Measurements from ENCODE around the gene ITGA11. TPM values are rescaled to one million over a fixed set of nuclear protein-coding genes. Genes with fewer than 3 reads are reported as not detected.

The ITGA11 gene
- polyA plus RNA-seq, 3 donors, result 3.1 to 4.4 (median 3.4) TPM

DNA sequence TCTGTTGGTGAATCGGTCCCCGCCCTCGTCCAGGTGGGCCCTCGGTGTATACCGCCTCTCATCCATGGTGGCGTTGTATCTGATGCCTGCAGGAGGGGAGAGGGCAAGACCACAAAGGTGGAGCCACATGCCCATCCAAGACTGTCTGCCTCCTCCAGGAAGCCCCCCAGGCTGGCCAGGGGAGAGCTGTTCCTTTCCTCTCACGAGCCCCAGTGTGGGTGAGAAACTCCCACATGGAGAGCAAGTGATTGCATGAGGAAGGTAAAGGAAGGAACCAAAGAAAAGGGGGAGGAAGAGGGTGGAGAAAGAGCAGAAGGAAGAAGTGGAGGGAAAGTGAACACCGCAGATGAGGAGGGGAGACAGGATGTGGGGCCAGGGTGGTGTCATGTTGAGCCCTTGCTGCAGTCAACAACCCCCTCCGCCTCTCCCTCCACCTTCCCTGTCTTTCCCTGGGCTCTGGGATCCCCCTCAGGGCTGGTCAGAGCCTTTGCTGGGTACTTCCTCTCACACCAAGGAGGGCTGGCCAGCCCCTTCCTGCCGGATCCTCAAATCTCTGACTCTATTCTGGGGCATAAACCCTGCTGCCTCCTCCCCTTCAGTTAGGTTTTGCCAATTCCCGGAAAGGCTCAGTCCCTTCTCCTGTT is 105.1 kb downstream of the ITGA11 start:
- no peak for DNase-seq (ENCODE audit: extremely low read depth in 1 of 11, low read depth in 9 of 11, low spot score in 4 of 11)

DNA sequence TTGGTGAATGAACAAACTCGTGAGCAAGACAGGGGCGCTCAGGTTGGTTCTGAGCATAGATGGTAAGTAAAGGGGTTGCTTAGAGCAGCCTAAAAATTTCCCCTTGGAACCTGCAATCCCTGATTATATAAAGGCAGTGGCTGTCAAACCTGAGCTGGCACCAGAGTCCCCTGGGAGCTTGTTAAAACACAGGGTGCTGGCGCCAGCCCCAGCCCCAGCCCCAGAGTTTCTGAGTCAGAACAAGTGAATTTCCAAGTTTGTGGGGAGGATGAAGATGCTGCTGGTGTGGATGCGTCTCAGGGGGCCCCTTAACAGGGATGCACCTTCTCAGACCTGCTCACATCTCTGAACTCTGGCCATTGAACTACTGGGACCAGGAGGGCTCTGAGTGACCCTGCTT is 106.2 kb downstream of the ITGA11 start:
- no peak for DNase-seq (ENCODE audit: extremely low read depth in 1 of 11, low read depth in 9 of 11, low spot score in 4 of 11)

DNA sequence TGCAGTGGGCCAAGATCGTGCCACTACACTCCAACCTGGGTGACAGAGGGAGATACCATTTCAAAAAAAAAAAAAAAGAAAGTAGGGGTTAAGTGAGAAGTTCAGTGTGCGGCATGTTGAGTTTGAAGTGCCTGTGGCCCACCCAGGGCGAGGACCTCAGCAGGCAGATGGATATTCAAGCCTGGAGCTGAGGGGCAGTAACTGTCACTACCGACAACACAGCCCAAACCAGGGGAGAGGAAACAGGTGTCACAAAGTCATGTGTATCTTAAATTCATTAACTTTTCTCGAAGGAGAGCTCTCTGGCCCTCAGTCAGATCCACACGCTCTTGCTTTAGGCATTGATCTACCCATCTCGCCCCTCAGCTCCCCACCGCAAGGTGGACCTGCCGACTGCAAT is 109.2 kb downstream of the ITGA11 start:
- no peak for DNase-seq (ENCODE audit: extremely low read depth in 1 of 11, low read depth in 9 of 11, low spot score in 4 of 11)

DNA sequence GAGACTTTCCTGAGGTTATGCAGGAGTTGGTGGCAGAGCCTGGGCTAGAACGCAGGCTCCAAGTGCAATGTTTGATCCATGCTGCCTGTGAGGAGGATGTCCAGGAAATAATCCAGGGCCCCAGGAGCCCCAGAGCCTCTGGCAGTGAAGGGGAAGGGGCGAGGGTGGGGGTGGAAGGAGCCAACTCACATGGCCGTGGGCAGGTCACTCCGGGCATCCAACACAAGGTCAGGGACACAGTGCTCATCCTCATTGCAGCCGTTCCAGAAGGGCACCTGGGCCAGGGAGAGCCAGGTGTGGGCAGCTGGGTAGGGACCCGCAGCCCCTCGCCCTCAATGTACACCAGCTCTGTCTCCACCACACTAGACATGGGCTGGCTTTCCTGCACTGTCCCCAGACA is 110.7 kb downstream of the ITGA11 start:
- no peak for DNase-seq (ENCODE audit: extremely low read depth in 1 of 11, low read depth in 9 of 11, low spot score in 4 of 11)

DNA sequence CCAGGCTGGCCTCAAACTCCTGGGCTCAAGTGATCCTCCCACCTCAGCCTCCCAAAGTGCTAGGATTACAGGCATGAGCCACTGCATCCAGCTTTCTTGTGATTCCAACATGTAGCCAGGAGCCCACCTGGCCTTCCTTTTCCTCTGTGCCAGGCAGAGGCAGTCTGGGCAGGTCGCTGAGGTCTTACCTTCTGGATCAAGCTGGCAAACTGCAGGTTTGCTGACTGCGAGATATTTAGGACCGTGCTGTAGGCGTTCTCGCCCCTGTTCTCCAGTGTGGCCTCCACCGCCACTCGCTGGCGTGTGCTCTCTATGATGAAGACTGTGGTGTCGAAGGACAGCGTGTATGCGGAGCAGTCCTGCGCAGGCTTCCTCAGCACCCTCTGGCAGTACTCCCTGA is 112.0 kb downstream of the ITGA11 start:
- no peak for DNase-seq (ENCODE audit: extremely low read depth in 1 of 11, low read depth in 9 of 11, low spot score in 4 of 11)

DNA sequence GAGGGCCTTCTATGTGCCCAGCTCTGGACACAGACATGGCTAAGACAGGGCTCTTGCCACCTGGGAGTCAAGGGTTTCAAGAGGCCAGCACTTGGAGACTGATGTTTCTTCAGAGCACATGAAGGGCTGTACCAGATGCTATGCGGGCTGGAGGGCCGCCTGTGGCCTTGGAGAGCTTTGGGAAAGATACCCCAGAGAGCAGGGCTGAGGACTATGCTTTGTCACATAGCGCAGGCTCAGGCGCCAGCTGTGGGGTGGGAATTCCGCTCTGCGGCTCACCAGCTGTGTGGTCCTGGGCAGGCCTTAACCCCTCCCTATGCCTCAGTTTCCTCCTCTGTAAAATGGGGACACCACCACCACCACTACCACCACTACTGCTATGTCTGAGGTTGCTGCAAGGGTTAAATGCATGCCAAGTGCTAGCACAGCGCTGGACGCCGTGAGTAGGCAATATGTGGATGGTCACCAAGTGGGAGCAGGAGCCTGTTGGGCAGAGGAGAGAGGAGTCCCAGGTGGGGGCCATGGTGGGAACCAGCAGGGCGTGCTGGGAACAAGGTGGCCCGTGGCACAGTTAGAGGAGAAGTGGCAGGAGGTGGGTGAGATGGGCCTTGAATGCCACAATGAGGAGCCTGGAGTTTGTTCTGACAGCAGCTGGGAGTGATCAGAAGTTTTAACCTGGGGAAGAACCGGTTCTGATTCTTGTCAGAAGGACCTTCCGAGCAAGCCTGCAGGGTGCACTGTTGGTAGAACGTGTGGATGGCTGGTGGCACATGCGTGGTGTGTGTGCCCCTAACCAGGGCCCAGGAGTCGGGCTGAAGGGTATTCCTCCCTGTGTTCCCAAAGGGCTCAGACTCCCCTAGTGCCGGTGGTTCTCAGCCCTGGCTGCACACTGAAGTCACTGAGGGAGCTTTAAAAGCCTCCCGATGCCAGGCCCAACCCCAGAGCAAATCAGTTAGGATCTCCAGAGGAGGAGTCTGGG is 112.7 kb downstream of the ITGA11 start:
- DNase-seq (ENCODE audit: extremely low read depth in 1 of 11, low read depth in 9 of 11, low spot score in 4 of 11), result no peak

DNA sequence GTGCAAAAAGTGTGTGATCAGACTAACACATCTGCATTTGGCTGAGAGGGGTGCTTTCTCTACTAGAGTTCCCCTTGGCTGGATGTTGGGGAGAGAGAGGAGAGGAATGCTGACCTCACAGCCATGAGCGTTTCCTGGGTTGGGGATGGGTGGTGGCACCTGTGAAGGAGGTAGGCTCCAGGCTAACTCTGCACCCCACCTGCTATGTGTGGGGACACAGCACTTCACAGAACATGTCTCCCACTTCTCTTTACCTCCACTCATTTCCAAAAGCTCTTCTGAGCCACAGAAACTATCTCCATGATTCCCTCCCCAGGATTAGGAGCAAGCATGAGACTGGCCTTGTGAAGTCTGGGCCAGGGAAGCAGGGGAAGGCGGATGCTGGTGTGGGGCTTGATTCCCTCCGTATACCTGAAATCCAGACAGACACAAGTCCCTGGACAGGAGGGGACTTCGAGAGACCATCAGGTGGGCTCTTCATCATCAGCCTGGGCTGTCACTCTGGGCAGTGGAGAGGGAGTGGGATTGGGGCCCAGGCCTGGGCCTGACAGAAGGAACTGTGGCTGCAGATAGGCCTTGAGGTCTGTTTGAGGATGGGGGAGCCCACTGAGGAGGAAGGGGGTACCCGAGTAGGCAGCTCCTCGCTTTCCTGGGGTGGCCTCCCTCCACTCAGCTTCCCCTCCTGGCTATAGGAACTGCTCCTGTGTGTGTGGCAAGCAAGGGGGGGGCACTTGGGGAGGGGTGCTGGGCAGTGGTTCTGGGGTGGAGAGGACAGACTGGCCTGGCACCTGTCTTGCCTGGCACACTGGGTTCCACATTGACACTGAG is 113.7 kb downstream of the ITGA11 start:
- DNase-seq (ENCODE audit: extremely low read depth in 1 of 11, low read depth in 9 of 11, low spot score in 4 of 11), result no peak

DNA sequence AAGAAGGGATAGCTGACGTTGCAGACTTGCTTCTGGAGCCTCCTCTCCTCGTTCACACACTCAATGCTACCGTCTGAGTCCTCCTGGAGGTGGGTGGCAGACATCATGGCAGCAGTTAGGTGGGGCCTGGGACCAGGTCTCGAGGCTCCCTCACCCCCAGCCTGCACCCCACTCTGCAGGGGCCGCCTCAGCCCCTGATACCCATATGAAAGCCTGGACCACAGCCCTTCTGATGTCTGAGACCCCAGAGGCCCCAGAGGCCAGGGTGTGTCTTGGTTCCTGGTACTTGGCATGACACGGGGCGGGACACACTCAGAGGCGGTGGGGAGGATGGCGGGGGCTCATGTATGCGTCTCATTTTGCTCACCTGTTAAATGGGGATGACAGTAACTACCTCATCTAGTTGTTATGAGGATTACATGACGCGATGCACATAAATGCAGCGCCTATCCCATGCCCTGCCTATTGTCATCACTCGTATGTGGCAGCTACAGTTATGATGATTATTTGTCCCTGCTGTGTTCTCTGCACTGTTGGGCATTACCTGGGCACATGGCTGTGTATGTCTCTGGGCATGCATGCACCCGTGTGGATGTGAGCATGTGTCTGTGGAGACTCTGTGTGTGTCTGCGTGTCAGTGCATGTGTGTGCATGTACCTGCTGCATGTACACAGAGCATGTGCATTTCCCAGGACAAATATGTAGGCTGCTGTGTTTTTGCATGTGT is 114.5 kb downstream of the ITGA11 start:
- DNase-seq (ENCODE audit: extremely low read depth in 1 of 11, low read depth in 9 of 11, low spot score in 4 of 11), result no peak

DNA sequence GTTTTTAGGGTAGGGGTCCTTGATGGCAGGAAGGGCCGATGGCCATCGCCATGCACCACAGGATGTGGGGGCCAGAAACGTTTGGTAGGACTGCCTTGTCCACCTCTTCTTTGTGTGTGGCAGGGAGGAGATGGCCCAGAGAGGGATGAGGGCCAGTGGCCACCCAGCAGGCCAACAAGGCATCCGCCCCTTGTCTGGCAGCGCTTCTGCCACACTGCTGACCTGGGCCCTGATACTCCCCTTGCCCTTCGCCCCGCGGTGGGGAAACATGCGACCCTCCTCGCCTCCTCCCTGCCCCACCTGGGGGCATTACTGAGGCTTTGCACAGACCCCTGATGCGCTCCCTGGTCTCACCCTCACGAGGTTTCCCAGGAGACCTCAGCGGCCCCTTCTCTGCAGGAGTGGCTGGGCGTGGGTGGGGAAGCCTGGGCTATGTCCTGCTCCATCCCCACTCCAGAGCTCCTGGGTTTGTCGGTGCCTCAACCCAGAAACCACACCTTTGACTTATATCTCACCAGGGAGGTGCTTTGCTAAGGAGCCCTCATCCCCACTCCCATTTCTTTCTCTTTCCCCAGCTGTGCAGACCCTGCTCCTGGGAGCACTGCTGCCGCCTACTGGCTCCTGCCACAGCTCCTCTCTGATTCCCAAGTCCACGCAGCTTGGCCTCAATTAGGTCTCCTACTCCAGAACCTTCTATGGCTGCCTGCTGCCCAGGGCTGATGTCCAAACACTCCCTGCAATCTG is 115.7 kb downstream of the ITGA11 start:
- DNase-seq (ENCODE audit: extremely low read depth in 1 of 11, low read depth in 9 of 11, low spot score in 4 of 11), result no peak

DNA sequence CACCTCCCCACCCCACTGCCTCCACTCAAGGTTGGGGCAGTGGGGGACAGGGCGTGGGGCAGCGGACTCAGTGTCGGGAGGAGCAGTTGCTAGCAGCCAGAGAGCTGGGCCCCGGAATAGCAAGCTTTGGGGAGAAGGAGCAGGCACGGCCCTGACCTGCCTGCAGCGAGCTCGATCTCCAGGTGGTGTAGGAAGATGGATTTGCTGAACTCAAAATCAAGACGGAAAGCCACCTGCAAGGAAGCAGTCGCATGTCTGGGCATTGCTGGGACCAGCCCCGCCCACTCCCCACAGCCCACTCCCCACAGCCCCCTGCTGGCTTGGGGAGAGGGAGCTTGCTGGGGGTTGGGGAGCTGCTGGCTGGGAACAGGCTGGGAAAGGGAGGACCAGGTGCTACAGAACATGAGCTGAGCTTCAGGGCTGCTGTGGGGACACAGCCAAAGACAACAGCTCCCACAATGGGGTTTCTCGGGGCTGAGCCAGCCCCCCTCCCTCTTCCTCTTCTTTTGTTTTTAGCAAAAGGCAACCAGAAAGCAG is 116.4 kb downstream of the ITGA11 start:
- DNase-seq (ENCODE audit: extremely low read depth in 1 of 11, low read depth in 9 of 11, low spot score in 4 of 11), result no peak

DNA sequence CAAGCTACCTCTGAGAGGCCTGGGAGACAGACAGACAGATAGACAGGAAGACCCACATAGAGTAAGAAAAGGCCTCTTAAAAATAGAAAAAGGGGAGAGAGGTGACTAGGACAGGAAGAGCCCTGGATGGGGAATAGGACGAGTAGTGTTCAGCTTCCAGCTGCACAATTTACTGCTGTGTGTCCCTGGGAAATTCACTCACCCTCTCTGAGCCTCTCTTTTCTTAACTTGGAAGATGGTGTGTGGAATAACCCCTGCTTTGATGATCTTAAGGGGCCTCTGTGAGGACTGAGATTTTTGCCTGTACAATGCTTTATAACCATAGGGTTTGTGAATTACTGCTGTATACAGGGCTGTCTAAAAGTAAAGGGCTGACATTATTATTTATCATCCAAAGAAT is 116.9 kb downstream of the ITGA11 start:
- no peak for DNase-seq (ENCODE audit: extremely low read depth in 1 of 11, low read depth in 9 of 11, low spot score in 4 of 11)

DNA sequence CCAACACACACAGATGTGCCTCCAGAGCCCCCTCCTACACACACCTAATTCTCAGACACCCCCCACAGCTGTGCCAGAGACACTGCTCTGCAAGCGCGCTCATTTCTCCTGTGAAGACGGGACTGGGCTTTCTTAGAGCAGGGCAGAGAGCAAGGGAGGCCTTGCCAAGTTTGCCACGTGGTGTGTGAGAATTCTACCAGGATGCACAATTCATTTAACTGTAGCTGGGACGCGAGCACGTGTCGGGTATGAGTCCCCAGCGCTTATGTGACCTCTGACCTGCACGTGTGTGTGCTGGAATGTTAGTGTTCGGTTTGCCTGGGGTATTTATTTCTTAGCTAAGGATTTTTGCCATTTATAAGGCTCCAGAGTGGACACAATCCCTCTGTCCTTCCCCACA is 117.4 kb downstream of the ITGA11 start:
- DNase-seq (ENCODE audit: extremely low read depth in 1 of 11, low read depth in 9 of 11, low spot score in 4 of 11), result no peak

DNA sequence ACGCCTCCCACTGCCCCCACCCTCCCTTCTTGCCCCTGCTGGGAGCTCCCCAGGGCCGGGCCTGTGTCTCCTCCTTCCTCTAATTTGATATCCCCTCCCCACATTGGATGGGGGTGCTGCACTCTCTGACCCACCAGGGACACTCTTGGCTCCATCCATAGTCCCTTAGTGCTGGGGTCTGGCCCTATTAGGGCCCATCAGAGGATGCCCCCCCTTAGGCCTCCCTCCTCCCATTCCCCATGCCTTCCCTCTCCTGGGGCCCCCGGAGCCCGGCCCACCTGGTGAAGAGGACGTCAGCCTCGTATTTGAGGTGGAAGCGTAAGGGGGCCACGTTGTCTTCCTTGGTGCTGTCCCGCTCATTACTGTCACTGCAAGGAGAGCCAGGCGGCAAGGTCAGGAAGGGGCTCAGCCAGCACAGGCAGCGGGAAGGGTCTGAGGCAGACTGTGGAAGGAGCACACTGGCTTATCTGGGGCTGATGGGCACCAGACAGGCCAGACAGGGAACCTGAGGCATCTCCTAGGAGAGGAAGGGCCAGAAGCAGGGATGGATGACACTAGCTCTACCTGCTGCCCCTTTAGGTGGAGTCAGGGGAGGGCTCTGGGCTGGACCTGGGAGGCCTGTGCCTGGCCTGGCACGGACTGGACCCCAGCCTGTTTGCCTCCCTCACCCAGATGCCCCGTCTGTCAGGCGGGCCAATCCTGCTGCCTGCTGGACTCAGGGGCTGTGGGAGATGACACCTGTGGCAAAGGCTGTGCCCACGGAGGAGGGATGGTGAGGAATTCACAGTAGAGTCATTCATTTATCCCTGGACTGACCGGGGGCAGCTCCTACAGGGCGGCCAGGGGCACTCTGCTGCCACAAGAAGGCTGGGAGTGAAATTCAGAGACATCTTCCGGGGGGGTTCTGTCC is 118.2 kb downstream of the ITGA11 start:
- DNase-seq (ENCODE audit: extremely low read depth in 1 of 11, low read depth in 9 of 11, low spot score in 4 of 11), result no peak

DNA sequence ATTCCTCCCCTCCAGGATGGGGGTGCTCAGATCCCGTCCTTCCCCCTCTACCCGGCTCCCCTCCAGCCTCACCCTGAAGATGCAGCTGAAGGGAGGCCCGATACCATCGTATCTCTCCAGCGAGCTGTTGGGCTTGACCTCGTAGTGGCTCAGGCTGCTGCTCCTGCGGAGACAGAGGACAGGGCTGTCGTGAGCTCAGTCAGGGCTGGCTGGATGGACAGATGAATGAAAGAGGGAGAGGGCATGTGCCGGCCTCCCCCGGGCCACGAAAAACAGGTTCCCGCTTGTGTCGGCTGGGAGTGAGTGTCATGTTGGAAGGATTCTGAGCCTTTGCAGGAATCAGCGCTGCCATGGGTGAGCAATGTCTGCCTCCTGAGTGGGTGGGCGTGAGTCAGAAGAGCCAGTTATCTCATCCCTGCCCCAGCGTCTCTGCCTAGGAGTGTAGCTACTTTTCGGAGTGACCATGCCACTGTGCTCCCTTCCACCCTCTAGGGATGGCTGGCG is 119.2 kb downstream of the ITGA11 start:
- no peak for DNase-seq (ENCODE audit: extremely low read depth in 1 of 11, low read depth in 9 of 11, low spot score in 4 of 11)

DNA sequence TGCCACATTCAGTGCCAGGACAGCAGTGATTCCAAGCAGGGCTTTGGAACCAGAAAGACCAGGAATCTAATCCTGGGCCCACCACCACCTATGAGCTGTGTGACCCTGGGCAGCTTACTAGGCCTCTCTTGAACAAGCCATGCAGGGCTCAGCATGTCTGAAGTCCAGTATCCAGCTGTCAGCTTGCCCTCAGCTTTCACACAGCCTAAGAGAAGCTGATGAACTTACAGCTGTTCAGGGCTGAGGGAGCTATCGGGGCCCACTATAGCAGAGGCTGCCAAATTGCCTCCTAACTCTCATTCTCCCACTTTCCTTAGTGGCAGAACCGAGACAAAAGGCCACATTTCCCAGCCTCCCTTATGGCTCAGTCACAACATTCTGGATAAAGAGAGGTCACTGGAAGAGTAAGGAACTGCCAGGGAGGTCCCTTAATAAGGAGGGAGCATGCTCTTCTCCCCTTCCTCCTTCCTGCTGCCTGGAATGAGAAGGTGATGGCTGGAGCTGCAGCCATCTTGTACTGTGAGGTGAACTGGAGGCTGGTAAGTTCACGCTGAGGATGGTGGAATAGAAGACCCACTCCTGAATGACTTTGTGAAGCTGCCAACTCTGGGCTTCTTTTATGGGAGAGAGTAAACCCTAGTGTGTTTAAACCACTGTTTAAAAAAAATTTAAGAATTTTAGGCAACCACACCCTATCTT is 120.0 kb downstream of the ITGA11 start:
- DNase-seq (ENCODE audit: extremely low read depth in 1 of 11, low read depth in 9 of 11, low spot score in 4 of 11), result no peak

DNA sequence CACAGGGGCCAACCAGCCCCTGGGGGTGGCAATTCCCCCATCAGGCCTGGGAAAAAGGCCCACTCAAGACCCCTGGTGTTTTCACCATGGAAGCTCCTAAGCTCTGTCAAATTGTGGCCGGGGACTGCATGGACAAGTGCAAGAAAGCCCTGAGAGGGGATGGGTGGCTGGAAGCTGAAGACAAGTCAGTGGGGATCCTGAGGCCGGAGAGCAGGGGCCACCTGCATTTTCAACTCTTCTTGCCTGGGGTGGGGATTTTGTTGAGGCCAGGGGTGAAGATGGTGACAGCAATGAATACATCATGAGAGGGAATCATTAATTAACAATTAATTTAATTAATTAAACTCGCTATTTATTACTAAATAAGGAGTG is 120.5 kb downstream of the ITGA11 start:
- no peak for DNase-seq (ENCODE audit: extremely low read depth in 1 of 11, low read depth in 9 of 11, low spot score in 4 of 11)
